ENCODE data around the gene ZNG1F.
"Not testable (repeated sequence)": the region's sequence is repeated elsewhere in the genome, so short reads cannot be mapped to it uniquely, and the experiment has no call there.

Gene ZNG1F

DNA sequence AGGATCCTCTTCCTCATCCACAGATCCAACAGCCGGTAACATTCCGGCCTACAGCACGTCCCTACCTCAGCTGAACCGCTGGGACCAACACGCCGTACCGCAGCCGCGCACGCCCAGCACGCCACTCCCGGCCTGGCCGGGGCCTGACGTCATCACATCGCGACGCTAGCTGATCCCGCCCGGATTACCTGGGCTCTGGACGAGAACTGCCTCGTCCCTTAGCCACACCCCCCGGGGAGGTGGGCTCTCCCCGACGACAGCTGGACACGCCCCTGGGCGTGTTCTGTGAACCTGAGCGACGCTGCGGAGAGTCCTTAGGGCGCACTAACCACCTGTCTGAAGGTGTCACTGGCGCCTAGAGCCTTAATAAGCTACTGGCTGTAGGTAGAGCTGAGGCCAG, at the start of gene ZNG1F:
ZNG1F (minus strand) TSS at position 101 of the 400 bp plus-strand sequence; CDS start at position 42, 59 bp downstream.
- DNase-seq, result not testable (repeated sequence)

DNA sequence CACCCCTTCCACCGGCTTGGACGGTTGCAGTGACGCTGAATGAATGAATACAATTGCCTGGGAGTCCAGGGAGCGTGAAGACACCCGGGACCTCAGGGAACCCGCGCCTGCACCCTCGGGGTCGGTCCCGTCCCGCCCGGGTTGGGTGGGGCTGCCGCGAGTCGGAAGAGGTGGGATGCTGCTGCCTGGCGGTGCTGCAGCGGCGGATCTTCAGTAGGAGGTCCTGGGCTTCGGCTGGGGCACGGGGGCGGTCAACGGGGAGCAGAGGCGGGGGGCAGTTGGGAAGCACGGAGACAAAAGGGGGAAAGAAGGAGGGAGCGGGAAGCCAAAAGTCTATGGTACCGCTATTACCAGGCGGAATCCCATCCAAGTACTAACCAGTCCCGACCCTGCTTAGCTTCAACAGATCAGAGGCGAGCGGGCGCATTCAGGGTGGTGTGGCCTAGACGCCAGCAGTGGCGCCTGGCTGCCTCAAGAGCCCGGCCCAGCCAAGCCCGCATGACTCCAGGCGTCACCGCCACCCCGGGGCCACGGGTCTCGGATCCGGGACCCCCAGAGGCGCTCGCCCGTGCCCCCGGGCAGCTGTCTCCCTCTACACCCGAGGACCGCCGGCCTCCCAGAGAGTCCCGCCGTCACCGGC, 48.1 kb upstream of the ZNG1F start:
- peak; percentile 25 for DNase-seq

DNA sequence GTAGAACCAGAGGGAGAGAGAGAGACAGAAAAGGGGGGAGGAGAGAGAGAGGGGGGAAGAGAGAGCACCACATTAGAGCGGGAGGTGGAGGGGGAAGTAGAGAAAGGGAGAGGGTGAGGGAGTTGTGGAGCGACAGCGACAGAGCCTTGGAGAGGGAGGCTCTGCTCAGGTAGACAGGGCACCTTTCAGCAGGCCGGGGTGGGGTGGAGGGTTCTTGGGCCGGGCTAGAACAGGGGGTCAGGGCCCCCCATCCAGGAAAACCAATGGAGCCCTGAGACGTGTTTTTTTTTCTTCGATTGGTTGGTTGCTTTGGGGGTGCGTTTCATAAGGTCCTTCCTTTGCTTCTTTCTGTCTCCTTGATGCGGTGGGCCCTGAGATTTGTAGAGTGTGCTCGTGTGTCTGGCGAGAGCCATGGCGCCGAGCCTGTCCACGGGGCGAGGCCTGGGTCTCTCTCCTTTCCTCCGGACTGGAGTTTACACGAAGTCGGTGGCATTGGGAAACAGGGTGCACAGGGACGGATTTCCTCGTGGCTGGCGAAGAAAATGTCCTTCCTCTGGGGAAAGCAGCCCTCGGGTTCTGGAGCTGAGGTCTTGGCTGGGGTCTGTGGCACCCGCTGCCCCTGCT, 47.5 kb upstream of the ZNG1F start:
- DNase-seq, result not testable (repeated sequence)

DNA sequence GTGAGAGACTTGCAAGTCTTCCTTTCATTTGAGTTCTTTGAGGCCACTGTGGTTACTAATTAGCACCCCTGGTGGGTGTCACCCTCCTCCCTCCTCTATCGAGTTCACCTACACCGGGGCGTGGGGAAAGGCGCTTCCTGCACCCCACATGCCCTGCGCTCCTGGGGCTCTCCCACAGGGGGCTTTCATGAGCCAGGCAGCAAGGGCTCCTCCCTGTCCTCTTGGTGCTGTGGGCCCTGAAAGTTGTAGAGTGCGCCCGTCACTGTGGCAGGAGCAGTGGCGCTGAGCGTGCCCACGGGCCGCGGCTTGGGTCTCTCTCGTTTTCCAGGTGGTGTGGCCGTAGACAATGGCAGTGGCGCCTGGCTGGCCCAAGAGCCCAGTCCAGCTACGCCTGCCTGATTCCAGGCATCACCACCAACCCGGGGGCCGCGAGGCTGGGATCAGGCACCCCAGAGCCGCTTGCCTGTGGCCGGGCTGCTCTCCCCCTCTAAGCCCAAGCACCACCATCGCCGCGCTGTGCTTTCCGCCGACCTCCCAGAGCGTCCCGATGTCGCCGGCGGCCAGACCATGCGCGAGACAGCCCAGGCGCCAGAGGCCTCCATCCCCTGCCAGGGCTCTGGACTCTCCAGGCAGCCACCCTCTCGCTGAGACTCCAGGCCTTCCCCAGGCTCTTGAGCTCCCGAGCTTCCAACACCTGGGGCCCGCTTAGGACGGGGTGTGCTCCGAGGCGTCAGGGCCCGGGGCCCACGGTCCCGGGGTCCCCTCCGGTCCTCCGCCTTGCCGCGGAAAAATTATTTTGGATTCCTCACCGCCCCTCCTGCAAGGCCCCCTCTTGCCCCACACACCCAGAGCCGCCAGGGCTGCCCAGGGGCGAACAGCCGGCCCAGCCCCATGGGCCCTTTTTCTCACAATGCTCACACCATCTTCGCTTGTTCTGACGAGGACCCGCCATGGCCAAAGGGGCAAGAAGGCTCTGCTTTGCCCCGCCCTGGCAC, 46.0 kb upstream of the ZNG1F start:
- DNase-seq, result peak; percentile 33

DNA sequence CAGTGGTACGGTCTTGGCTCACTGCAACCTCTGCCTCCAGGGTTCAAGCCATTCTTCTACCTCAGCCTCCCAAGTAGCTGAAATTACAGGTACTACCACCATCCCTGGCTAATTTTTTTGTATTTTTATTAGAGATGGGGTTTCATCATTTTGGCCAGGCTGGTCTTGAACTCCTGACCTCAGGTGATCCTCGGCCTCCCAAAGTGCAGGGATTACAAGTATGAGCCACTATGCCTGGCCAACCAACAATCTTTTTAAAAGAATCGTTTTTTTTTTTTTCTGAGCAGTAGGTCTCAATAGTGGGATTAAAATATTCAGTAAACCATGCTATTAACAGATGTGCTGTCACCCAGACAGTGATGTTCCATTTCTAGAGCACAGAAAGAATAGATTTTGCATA, 45.1 kb upstream of the ZNG1F start:
- DNase-seq, result not testable (repeated sequence)

DNA sequence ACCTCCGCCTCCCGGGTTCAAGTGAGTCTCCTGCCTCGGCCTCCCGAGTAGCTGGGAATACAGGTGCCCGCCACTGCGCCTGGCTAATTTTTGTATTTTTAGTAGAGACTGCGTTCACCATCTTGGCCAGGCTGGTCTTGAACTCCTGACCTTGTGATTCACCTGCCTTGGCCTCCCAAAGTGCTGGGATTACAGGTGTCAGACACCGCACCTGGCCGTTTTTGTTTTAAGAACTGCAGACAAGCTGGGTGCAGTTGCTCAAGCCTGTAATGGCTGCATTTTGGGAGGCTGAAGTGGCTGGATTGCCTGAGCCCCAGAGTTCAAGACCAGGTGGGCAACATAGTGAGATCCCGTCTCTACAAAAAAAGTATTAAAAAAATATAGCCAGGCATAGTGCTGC, 43.2 kb upstream of the ZNG1F start:
- DNase-seq, result not testable (repeated sequence)

DNA sequence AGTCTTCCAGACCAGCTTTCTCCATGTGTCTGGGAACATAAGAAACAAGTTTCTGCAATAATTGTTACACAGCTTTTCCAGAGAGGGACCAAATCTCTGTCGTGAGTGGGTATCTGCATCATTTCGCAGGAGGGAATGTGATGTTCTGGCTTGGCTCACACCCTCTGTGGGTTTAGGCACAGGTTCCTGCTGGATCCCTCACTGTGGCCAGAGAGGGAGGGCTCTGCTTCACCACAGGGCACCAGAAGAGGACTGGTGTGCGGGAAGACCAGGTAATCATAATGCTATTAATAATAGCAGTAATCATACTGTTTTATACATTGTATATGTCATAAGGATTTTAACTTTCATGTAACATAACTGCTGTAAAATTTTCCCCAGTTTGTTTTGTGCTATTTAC, 41.3 kb upstream of the ZNG1F start:
- not testable (repeated sequence) for DNase-seq

DNA sequence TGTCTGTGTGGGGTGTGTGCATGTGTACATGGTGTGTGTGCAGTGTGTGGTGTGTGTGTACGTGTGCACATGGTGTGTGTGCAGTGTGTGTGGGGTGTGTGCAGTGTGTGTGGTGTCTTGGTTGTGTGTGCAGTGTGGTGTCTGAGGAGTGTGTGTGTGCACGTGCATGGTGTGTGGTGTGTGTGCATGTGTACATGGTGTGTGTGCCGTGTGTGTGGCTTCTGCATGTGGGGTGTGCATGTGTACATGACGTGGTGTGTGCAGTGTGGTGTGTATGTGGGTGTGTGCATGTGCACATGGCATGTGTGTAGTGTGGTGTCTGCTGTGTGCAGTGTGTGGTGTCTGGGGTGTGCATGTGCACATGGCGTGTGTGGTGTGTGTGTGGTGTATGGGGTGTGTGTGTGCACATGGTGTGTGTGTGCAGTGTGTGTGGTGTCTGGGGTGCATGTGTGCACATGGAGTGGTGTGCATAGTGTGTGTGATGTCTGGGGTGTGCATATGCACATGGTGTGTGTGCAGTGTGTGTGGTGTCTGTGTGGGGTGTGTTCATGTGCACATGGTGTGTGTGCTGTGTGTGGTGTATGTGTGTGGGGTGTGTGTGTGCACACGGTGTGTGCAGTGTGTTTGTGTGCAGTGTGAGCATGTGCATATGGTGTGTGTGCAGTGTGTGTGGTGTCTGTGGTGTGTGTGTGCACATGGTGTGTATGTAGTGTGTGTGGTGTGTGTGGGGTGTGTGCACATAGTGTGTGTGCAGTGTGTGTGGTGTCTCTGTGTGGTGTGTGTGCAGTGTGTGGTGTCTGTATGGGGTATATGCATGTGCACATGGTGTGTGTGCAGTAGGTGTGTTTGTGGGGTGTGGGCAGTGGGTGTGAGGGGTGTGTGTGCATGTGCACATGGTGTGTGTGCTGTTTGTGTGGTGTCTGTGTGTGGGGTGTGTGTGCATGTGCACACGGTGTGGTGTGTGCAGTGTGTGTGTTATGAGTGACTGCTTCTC, 40.6 kb upstream of the ZNG1F start:
- no peak for DNase-seq

DNA sequence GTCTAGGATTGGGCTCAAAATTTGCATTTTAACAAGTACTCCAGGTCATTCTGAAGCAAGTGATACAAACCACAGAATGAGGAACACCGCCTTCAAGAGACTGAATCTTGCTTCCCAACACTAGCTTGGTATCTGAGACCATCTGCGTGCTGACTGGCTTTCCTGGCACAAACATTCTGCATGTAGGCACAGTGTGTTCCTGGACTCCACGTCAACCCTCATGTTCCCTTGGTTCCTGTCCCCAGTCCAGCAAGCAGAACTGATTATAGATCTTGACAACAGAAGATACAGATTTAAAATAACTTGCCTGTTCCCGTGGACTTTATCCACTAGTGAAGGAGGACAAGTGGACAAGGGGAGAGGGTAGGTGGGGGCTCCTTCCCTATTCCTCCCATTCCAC, 30.7 kb upstream of the ZNG1F start:
- DNase-seq, result not testable (repeated sequence)

DNA sequence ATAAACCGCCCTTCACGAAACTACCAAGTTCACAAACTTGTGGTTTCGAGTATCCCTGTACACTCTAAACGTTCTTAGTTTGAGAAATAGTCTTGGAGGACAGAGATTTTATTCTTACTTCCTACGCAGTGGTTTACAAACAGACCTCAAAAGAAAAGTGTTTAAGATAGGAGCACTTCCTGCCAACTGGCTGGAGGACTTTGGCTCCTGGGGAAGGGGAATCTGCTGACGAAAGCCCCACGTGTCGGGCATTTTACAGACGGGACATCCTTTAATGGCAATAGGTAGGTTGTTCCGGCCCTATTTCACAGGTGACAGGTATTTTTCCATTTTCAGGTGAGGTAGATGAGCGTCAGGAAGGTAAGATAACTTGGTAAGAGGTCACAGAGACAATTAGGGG, 678 bp downstream of the ZNG1F start:
- DNase-seq, result not testable (repeated sequence)

DNA sequence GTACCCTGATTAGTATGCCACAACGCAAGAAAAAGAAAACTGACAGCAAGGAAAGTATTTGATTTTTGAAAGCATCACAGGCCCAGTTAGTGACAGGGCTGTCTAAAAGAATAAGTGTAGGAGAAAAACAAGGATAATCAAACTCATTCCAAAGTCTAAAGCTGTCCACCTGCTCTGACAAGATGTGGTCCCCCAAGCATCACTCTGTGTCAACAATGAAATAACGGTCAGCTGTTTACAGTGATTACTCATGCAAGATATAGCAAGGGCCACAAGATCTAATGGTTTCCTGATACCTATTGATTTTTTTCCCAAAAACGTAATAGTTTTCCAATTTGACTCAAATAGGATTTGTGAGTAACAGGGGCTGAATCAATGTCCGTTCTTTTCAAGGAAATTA, 14.1 kb downstream of the ZNG1F start:
- DNase-seq, result not testable (repeated sequence)

DNA sequence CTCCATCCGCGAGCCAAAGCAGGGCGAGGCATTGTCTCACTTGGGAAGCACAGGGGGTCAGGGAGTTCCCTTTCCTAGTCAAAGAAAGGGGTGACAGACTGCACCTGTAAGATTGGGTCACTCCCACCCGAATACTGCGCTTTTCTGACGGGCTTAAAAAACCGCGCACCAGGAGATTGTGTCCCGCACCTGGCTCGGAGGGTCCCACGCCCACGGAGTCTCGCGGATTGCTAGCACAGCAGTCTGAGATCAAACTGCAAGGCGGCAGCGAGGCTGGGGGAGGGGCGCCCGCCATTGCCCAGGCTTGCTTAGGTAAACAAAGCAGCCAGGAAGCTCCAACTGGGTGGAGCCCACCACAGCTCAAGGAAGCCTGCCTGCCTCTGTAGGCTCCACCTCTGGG, 39.0 kb downstream of the ZNG1F start:
- not testable (repeated sequence) for DNase-seq

DNA sequence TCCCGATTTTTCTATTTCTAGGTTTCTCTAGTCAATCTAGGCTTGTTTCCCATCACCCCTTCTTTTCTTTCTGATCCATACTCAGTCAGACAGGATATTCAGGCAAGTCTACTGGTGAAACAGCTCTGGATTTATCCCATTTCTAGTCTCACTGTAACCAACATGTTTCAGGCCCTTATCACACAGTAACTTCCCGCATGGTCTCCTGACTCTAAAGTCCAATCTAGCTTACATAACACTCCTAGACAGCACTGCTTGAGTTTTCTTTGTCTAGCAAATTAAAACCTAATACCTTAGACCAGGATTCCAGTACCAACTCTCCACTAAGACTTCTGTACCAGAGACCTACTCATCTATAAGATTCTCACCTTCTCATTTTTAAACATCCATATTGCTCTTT, 47.2 kb downstream of the ZNG1F start:
- not testable (repeated sequence) for DNase-seq

DNA sequence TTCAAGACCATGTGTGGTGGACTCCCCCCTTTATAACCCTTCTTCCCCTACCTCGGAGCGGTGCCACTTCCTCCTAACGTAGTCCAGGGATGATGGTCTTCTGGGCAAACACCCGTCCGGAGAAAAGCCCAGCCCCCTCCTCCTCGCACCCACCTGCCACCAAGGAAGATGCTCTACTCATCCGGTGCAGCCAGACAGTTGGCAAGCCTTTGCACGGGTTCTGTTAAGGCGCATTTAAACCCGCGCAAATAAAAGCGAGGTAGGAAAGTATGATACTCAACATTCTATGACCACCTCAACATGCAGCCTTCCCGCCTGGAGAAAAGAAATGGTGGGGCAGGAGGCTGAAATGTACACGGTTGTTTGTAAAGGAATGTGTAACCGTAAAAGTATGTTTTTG, 60.5 kb downstream of the ZNG1F start, which contains the start of gene FOXD4L6:
FOXD4L6 (minus strand) TSS at position 101 of the 400 bp plus-strand sequence. CDS start 298 bp downstream, outside the sequence.
- DNase-seq, result not testable (repeated sequence)

DNA sequence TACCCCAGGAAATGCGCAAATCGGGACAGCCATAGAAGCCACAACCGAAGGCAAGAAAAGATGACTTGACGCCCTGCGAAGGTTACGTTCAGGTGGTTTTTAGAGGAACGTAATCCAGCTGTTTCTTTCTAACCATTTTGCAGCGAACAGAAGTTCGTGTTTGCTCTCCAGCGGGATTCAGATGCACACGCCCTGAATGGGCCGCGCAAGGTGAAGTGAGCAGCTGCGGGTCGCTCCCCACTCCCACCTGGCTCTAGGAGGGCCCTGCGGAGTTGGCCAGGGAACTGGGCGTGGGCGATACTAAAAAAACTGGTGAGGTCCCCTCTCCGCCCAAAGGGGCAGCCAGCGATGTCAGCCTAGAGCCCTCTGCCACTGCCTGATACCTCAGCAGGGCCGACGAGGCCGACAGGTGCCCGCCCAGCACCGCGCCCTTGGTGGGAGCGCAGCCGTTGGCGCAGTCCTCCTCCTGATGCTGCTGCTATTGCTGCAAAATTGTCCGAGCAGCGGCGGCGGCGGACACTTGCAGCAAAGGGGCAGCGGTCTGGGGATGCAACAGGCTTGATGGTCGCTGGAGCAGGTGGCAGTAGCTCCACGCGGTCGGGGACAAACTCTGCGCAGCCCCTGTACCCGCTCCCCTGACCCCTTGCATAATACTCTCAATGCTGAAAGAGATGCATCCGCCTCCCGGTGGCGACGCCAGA, 62.2 kb downstream of the ZNG1F start:
- DNase-seq, result not testable (repeated sequence)

DNA sequence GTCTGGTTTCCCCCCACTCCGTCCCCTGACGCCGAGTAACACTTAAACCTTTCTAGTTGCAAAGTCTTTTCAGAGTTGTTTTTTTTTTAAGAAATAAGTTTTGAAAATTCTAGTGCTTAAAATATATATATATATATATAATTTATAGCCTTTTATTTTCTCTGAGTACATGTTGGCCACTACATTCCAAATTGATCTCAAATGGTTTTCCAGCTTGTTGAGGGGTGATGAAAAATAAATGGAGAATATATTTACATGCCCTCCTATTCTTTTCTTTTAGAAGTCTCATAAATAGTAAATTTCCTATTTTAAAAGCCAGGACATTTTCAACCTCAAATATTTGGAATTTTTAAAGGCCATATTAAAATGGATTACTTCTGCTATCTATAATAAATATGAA, 63.2 kb downstream of the ZNG1F start:
- not testable (repeated sequence) for DNase-seq

DNA sequence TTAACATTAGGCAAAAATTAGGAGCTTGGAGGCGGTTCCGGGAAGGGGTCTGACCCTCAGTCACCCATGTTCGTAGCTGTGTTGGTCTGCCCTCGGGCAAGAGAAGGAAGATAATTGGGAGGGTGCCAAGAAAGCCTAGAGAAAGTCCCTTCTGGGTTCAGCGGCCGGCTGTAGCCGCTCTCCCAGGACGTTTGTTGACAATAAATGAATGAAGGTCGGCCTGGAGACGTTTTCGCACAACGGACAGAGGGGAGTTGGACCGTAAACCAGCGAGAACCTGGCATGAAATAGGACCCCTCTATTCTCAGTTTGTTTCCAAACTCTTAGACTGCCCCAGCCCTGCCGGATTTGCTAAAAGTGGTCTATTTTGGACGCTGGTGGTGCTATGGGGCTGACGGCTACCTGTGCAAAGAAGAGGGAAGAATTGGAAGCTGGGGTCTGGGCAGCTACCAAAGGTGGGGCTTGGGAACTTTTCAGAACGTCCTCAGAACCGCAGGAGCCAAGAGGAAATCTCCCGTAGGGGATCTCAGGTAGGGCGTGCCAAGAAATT, 63.9 kb downstream of the ZNG1F start:
- DNase-seq, result not testable (repeated sequence)

DNA sequence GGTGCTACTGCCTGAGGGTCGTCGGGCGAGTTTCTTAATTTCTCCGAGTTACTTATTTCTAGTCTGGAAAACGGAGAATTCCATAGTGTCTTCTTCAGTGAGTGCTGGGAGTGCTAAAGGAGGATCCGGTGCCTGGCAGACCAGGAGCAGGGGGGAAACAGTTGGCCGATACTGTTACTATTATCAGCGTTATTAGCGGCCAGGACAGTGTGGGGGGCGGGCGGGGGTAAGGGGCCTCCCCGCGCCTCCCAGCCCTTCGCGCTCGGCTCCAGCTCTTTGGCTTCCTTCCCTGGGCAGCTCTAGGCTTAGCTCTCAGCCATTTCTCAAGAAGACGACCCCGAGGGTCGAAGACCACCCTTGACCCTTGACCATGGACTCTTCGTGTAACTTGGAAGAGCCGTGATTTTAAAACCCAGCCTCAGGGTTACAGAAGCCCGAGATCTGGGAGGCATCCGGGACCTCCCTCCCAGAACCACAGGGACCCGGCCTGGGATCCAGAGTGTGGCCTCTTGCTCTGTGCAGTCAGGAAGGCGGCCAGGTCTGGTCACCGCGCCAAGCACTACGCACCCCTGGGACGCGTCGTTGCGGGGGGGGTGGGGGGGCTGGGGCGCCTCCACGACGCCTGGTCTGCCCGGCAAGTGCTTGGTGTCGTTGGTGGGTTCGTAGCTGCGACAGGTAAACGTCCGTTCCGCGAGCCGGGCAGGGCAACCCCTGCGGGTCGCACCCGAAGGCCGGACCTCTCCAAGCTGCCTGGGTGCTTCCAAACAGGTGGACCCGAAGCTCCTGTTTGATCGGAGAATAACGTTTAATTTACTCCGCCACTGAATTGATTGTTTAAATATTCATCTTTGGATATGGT, 64.6 kb downstream of the ZNG1F start:
- DNase-seq, result not testable (repeated sequence)

DNA sequence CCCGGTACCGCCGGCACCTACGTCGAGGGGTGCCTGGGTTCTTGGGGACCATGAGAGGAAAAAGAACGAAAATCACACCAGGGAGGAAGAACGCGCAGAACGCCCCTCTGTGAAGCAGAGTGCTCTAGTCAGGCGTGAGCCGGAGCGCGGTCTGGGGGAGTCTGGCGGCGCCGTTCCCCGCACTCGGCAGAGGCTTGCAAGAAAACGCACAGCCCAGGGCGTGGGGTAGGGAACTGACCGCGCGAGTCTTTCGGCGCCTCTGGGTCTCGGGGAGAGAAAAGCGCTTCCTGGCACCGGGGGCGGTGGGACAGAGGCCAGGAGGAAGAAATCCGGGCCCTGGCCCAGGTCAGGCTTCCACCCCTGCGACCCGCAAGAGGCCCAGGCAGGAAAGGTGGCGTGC, 65.3 kb downstream of the ZNG1F start:
- not testable (repeated sequence) for DNase-seq

DNA sequence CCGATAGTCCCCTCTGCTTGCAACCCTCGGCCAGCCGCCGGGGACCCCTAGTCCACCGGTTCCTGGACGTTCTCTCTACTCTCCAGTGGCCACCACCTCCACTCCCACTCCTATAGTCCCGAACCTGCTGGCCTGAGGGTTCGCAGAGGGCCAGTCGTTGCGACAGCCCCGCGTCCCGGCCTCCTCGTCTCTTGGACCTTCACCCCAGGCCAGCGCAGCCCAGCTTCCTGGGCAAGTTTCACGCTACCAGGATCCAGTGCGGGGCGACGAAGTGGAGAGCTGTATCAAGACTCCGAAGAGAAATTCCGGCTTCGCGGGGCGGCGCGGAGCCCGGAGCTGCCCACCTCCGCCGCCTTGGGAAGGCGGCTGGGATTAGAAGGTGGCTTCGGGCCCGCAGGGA, 65.7 kb downstream of the ZNG1F start:
- not testable (repeated sequence) for DNase-seq
